Ovary (tissue), 9 donors: ENCODE data around the gene ZNF680. TPM values are rescaled to one million over a fixed set of nuclear protein-coding genes. Genes with fewer than 3 reads are reported as not detected.
"Not testable (repeated sequence)": the region's sequence is repeated elsewhere in the genome, so short reads cannot be mapped to it uniquely, and the experiment has no call there.

ENCODE experiments used
- DNase-seq, 5 donors: peaks; one replicate each; pipeline ENCODE4 v3.0.0-alpha.2; 2019 to 2020
- H3K27ac ChIP-seq, 2 donors: fragments of 200-600 bp; one replicate each; pipeline versions ENCODE4 v1.5.1 to v1.8.0; 2019 to 2022
- H3K27me3 ChIP-seq: fragments of 200-600 bp; one replicate; pipeline ENCODE4 v1.8.0; 2022
- H3K36me3 ChIP-seq: fragments of 200-600 bp; sonication (generic); one replicate; pipeline ENCODE4 v1.5.1; 2019
- H3K4me1 ChIP-seq: one replicate; pipeline ENCODE4 v1.8.1; 2013; ENCODE audit warnings: mild to moderate bottlenecking, moderate library complexity; ENCODE audit not compliant: insufficient read depth
- H3K4me3 ChIP-seq: fragments of 200-600 bp; sonication (generic); one replicate; pipeline ENCODE4 v1.5.1; 2017
- H3K9me3 ChIP-seq, 2 donors: fragments of 200-600 bp in 1 of 2; sonication (generic) in 1 of 2; one replicate each; pipeline versions ENCODE4 v1.5.1 to v1.8.1; 2013 to 2019; ENCODE audit warnings: mild to moderate bottlenecking in 1 of 2, moderate library complexity in 1 of 2
- CTCF ChIP-seq, 3 donors: fragments of 450-650 bp in 2 of 3; fragments of 200-600 bp in 1 of 3; IDR thresholded peaks; one replicate each; pipeline versions ENCODE4 v1.5.1 to v1.8.0; 2016 to 2022; ENCODE audit warnings: antibody characterized with exemption in 3 of 3, mild to moderate bottlenecking in 1 of 3
- EP300 ChIP-seq: sonication (generic); formaldehyde crosslinking; IDR thresholded peaks from one replicate; pipeline ENCODE4 v1.6.1; 2017; ENCODE audit warnings: antibody characterized with exemption
- POLR2A ChIP-seq: fragments of 450-650 bp; IDR thresholded peaks from one replicate; pipeline ENCODE4 v1.6.1; 2017; ENCODE audit warnings: antibody characterized with exemption, mild to moderate bottlenecking, moderate library complexity
- WGBS, 3 donors: extraction: QIAGEN DNeasy Blood & Tissue Kit in 1 of 3; methylation state at CpG; one replicate each; pipeline versions ENCODE4 v1.1.5 to v1.1.7; 2013 to 2017; 5-methylcytosine and 5-hydroxymethylcytosine counted together
- intact Hi-C, 4 donors: fragments of 100-400 bp; cut with DNase I; formaldehyde crosslinking; loops; one replicate each; pipeline versions ENCODE4 v1.11.0 to v1.15.1; 2022 to 2023
- polyA plus RNA-seq, 2 donors: library from polyadenylated mRNA; stranded (reverse); fragments of 200-250 nt in 1 of 2; fragments of 350-450 nt in 1 of 2; fragmentation: Illumina TruSeq in 1 of 2; extraction: RNeasy Lipid Tissue Mini Kit (QIAGEN cat#74804) in 1 of 2; gene quantifications; one replicate each; pipeline ENCODE4 v1.2.3, GENCODE V29; 2013 to 2014
- total RNA-seq, 7 donors: library from RNA; depleted of rRNA in 2 of 7; stranded (reverse); fragments of >200 nt in 2 of 7; fragmentation: NEBNext Ultra II Directional in 3 of 7; extraction: Animal tissue kit (Norgen Biotek cat#: 25700) in 3 of 7; gene quantifications; one replicate each; pipeline versions ENCODE4 v1.1.0 to v1.2.4, GENCODE V29; 2016 to 2023
- donor health status: DM: no; HTN: no; CAD: no; lungs with moderate emphysema.
- donor health status: DM: no; HTN: no; CAD: no.
- donor health status: Bipolar disorder and iron deficiency.
- donor health status: DM: yes; HTN: yes; CAD: no.
- donor health status: DM: no; HTN: no; CAD: no.
- donor health status: DM: yes; HTN: yes; CAD: no.

The ZNF680 gene
- total and polyA plus RNA-seq, 9 donors = 10.0 to 34.1 (median 22.3) TPM

DNA sequence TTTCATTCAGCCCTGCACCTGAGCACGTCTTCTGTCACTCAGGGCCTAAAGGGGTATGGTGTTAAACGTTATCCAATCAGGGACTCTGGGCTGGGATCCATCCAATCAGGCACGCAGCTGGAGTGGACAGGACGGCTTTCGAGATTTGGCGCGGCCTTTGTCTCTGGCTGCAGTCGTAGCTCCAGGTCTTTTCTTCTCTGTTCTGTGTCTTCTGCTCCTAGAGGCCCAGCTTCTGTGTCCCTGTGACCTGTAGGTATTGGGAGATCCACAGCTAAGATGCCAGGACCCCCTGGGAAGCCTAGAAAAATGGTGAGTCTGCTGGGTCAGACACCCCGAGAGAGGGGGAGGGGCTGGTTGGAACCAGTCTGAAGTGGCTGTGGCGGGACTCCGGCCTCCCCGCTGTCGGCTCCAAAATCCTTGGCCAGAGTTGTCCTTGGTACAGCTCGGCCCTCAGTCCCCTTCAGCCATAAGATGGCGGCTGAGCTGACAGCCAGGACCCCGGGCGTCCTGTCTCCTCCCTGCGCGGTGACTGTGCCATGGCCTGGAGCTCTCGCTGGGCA, 11.7 kb upstream of the ZNF680 start:
- Histone ChIP-seq H3K27me3 (no peaks in the 10 kb centered on the region), H3K9me3 (no peaks in the 10 kb centered on the region), H3K4me3 (no peak overlapping the region), H3K27ac (no peak overlapping the region), H3K4me1 (no peaks in the 10 kb centered on the region), H3K36me3 (no peaks in the 10 kb centered on the region)
- intact Hi-C loops = no loop called here
- TF ChIP-seq EP300 (no peak), CTCF (IDR thresholded peaks at IDR 0.05) (no peak)
- DNase-seq = peak; percentile 29 to 63 (median 57)
- 17 to 70% (median 28%) methylated on average over 20 of the region's 20 CpGs for WGBS, 3 donors

- H3K27me3 ChIP-seq, H3K36me3 ChIP-seq, H3K27ac ChIP-seq, H3K4me1 ChIP-seq, H3K9me3 ChIP-seq, DNase-seq, intact Hi-C loops: not testable (repeated sequence)
- peak overlapping the region; percentile 48 for H3K4me3 ChIP-seq
- 3 to 4% (median 4%) methylated on average over 22 to 25 of the region's 30 CpGs for WGBS, 3 donors
These were observed 7.4 kb upstream of the ZNF680 start for GRCh38 chr7:64570284-64570605.

GRCh38 chr7:64569372-64570283, 6.8 kb upstream of the ZNF680 start:
- H3K27me3 ChIP-seq, H3K9me3 ChIP-seq, intact Hi-C loops, H3K36me3 ChIP-seq, H3K27ac ChIP-seq, H3K4me1 ChIP-seq: not testable (repeated sequence)
- TF ChIP-seq CTCF (IDR thresholded peaks at IDR 0.05) = peak in 2 of 3 donors; percentile 25 to 41
- 2 to 4% (median 3%) methylated on average over 56 to 74 of the region's 74 CpGs for WGBS, 3 donors
- H3K4me3 ChIP-seq = peak overlapping the region; percentile 48
- DNase-seq = peak; percentile 58 to 77 (median 65)

- WGBS, 3 donors = 6 to 8% (median 7%) methylated on average over 4 of the region's 4 CpGs
- peak overlapping the region; percentile 19 to 79 for H3K27ac ChIP-seq
- TF ChIP-seq EP300 (no peak), CTCF (IDR thresholded peaks at IDR 0.05) (no peak), POLR2A (no peak)
- DNase-seq = no peak
- no peaks in the 10 kb centered on the region for H3K36me3 ChIP-seq
- peaks cover 19% of the 10 kb centered on the region for H3K4me1 ChIP-seq
- intact Hi-C loops = no loop called here
- no peaks in the 10 kb centered on the region for H3K27me3 ChIP-seq
- H3K4me3 ChIP-seq = peak overlapping the region; percentile 58
- H3K9me3 ChIP-seq = no peaks in the 10 kb centered on the region
These were observed 630 bp downstream of the ZNF680 start for GRCh38 chr7:64562256-64562625.

GRCh38 chr7:64559206-64559605, 3.7 kb downstream of the ZNF680 start:
- H3K27me3 ChIP-seq = no peaks in the 10 kb centered on the region
- peak in 2 of 5 donors; percentile 32 to 48 for DNase-seq

More at GRCh38 chr7:64559206-64559605, 3.7 kb downstream of the ZNF680 start:
- no peak for TF ChIP-seq CTCF (IDR thresholded peaks at IDR 0.05)
- TF ChIP-seq POLR2A = no peak
- TF ChIP-seq EP300 = no peak
- H3K4me1 ChIP-seq = peaks cover 23% of the 10 kb centered on the region
- H3K9me3 ChIP-seq = no peaks in the 10 kb centered on the region
- intact Hi-C loops = no loop called here
- peak overlapping the region in 1 of 2 donors; percentile 66 for H3K27ac ChIP-seq
- H3K4me3 ChIP-seq = no peak overlapping the region
- 6 to 14% (median 9%) methylated on average over 5 of the region's 5 CpGs for WGBS, 3 donors
- no peaks in the 10 kb centered on the region for H3K36me3 ChIP-seq
